HepG2 (cell line): ENCODE measurements around the gene PLS1. TPM values are rescaled to one million over a fixed set of nuclear protein-coding genes. Genes with fewer than 3 reads are reported as not detected.

Experiments used
- ATF7-NPFF ChIP-seq: sonication (generic); formaldehyde crosslinking; IDR thresholded peaks from 2 replicates; pipeline ENCODE4 v1.8.1; 2023; ENCODE audit warnings: mild to moderate bottlenecking, low read depth, missing genetic modification reagents, moderate library complexity
- BHLHE40 ChIP-seq: IDR thresholded peaks from 2 replicates; pipeline ENCODE4 v1.6.1; 2011; ENCODE audit warnings: low read length, improper control_type of control experiment
- BRCA1 ChIP-seq: sonication (generic); formaldehyde crosslinking; IDR thresholded peaks from 2 replicates; pipeline ENCODE4 v1.4.0; 2020; ENCODE audit warnings: missing genetic modification reagents
- CBFB ChIP-seq: sonication (generic); formaldehyde crosslinking; IDR thresholded peaks from 2 replicates; pipeline ENCODE4 v1.4.0; 2020; ENCODE audit warnings: missing genetic modification reagents
- KAT7 ChIP-seq: IDR thresholded peaks from 2 replicates; pipeline ENCODE4 v1.6.1; 2018; ENCODE audit warnings: borderline replicate concordance, missing compliant biosample characterization
- MXI1 ChIP-seq: IDR thresholded peaks from 3 replicates; pipeline ENCODE4 v1.6.1; 2012; ENCODE audit warnings: low read depth, low read length, inconsistent platforms, borderline replicate concordance
- SMAD3 ChIP-seq: sonication (generic); formaldehyde crosslinking; IDR thresholded peaks from 2 replicates; pipeline ENCODE4 v1.4.0; 2020; ENCODE audit warnings: missing genetic modification reagents
- SRSF9 ChIP-seq: fragments of 200-400 bp; formaldehyde crosslinking; IDR thresholded peaks from 2 replicates; pipeline ENCODE4 v1.6.1; 2018; ENCODE audit warnings: borderline replicate concordance, mild to moderate bottlenecking, low read depth, low read length; ENCODE audit not compliant: insufficient read depth, poor library complexity, severe bottlenecking
- ZBTB3 ChIP-seq: sonication (generic); formaldehyde crosslinking; IDR thresholded peaks from 2 replicates; pipeline ENCODE4 v1.4.0; 2020; ENCODE audit warnings: low read depth, mild to moderate bottlenecking, moderate library complexity, missing genetic modification reagents, borderline replicate concordance
- ZNF256 ChIP-seq: sonication (generic); formaldehyde crosslinking; conservative IDR thresholded peaks from 2 replicates; pipeline ENCODE4 v1.4.0; 2020; ENCODE audit warnings: missing genetic modification reagents
- ZNF496 ChIP-seq: sonication (generic); formaldehyde crosslinking; IDR thresholded peaks from 2 replicates; pipeline ENCODE4 v1.8.1; 2023; ENCODE audit warnings: mild to moderate bottlenecking, moderate library complexity, missing genetic modification reagents; ENCODE audit not compliant: insufficient replicate concordance
- polyA plus RNA-seq, 8 experiments: library from polyadenylated mRNA; depleted of rRNA in 3 of 8; stranded (reverse) in 7 of 8; unstranded in 1 of 8; fragments of >200 nt; fragmentation: Illumina TruSeq in 4 of 8; extraction: Trizol in 4 of 8; gene quantifications; 2 replicates each; pipeline versions ENCODE4 v1.2.1 to v1.2.3, GENCODE V29; 2011 to 2016; ENCODE audit warnings: low read depth in 4 of 8, missing spikeins in 1 of 8, mixed read lengths in 1 of 8; ENCODE audit not compliant: insufficient read depth in 1 of 8
- total RNA-seq, 5 experiments: library from RNA; depleted of rRNA; stranded (reverse); fragments of >200 nt; fragmentation: Illumina TruSeq; extraction: Trizol; gene quantifications; 2 replicates each; pipeline ENCODE4 v1.2.3, GENCODE V29; 2016; ENCODE audit warnings: low read depth in 1 of 5
- TF ChIP-seq, protein P1 (sequence below): sonication (generic); formaldehyde crosslinking; IDR thresholded peaks from 2 replicates; pipeline ENCODE4 v1.4.0; 2020; ENCODE audit warnings: missing genetic modification reagents
- TF ChIP-seq, protein P2 (sequence below): IDR thresholded peaks from 2 replicates; pipeline ENCODE4 v1.6.1; 2016; ENCODE audit warnings: mild to moderate bottlenecking
- TF ChIP-seq, protein P3 (sequence below), 2 experiments: sonication (generic) in 1 of 2; formaldehyde crosslinking in 1 of 2; IDR thresholded peaks; 2 replicates each; pipeline versions ENCODE4 v1.6.1 to v1.9.0; 2014 to 2022; ENCODE audit warnings: antibody characterized with exemption in 1 of 2, borderline replicate concordance in 1 of 2, inconsistent platforms in 1 of 2, low read depth in 1 of 2, missing genetic modification reagents in 1 of 2
- TF ChIP-seq, protein P4 (sequence below): sonication (generic); formaldehyde crosslinking; IDR thresholded peaks from 2 replicates; pipeline ENCODE4 v1.9.0; 2021; ENCODE audit warnings: missing genetic modification reagents, borderline replicate concordance
- TF ChIP-seq, protein P5 (sequence below): sonication (generic); formaldehyde crosslinking; IDR thresholded peaks from 2 replicates; pipeline ENCODE4 v1.4.0; 2020; ENCODE audit warnings: missing genetic modification reagents; ENCODE audit errors: not compliant biosample characterization

Gene PLS1
- total and polyA plus RNA-seq, 2 of the 13 experiments (the other 11 are each of a cell fraction or from before 2014, with no cell fraction given), result 11.2 to 21.1 TPM

DNA sequence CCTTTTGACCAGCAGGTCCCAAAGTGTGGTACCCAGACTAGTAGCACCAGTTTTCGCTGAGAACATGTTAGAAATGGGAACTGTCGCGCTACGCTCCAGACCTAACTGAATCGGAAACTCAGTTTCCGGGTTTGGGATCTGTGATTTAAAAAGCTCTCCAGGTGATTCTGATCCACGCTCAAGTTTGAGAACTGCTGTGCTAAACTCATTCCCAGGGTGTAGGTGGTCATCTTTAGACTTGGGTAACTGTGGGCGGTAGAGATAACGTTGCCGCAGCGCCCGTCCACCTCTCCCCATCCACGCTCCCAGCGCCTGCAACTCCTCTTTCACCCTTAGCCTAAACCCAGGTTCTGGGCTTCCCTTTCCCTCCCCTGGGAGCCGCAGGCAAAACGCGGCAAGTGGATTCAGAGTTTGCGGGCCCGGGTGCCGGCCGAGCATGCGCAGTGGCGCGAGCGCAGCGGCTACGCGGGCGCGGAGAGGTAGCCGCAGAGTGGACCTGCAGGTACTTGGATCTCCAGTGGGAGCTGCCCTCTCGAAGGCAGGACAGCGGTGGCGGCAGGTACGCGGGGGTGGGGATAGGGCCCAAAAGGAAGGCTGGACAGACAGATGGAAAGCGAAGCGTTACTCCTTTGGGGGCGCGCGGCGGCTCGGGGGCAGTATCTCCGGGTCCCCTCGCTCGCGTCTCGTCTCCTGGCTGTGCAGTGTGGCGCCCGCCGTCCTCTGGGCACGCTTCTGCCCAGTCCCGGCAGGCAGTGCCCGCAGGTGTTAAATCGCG, at the start of gene PLS1 (continued):
- TF ChIP-seq BHLHE40 (no peak; the same call in 1 of the 2 replicates), ZNF256 (CRISPR knock-in tag) (0 out of 2 replicates have a peak, but pooled peaks have one; percentile 23), KAT7 (CRISPR knock-in tag) (peak; percentile 90; the same call in 1 of the 2 replicates), CBFB (CRISPR knock-in tag) (peak; percentile 56; the same call in 1 of the 2 replicates), SRSF9 (no peak), BRCA1 (CRISPR knock-in tag) (no peak), MXI1 (no peak), ZNF496 (CRISPR knock-in tag) (no peak), SMAD3 (CRISPR knock-in tag) (peak; percentile 88), ZBTB3 (CRISPR knock-in tag) (no peak; the same call in 1 of the 2 replicates), ATF7-NPFF (CRISPR knock-in tag) (peak; percentile 92)
- TF ChIP-seq, protein P1, sequence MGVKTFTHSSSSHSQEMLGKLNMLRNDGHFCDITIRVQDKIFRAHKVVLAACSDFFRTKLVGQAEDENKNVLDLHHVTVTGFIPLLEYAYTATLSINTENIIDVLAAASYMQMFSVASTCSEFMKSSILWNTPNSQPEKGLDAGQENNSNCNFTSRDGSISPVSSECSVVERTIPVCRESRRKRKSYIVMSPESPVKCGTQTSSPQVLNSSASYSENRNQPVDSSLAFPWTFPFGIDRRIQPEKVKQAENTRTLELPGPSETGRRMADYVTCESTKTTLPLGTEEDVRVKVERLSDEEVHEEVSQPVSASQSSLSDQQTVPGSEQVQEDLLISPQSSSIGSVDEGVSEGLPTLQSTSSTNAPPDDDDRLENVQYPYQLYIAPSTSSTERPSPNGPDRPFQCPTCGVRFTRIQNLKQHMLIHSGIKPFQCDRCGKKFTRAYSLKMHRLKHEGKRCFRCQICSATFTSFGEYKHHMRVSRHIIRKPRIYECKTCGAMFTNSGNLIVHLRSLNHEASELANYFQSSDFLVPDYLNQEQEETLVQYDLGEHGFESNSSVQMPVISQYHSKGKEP, result no peak
- TF ChIP-seq, protein P2, sequence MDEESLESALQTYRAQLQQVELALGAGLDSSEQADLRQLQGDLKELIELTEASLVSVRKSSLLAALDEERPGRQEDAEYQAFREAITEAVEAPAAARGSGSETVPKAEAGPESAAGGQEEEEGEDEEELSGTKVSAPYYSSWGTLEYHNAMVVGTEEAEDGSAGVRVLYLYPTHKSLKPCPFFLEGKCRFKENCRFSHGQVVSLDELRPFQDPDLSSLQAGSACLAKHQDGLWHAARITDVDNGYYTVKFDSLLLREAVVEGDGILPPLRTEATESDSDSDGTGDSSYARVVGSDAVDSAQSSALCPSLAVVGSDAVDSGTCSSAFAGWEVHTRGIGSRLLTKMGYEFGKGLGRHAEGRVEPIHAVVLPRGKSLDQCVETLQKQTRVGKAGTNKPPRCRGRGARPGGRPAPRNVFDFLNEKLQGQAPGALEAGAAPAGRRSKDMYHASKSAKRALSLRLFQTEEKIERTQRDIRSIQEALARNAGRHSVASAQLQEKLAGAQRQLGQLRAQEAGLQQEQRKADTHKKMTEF (CRISPR knock-in tag), result peak; percentile 92
- TF ChIP-seq, protein P3, sequence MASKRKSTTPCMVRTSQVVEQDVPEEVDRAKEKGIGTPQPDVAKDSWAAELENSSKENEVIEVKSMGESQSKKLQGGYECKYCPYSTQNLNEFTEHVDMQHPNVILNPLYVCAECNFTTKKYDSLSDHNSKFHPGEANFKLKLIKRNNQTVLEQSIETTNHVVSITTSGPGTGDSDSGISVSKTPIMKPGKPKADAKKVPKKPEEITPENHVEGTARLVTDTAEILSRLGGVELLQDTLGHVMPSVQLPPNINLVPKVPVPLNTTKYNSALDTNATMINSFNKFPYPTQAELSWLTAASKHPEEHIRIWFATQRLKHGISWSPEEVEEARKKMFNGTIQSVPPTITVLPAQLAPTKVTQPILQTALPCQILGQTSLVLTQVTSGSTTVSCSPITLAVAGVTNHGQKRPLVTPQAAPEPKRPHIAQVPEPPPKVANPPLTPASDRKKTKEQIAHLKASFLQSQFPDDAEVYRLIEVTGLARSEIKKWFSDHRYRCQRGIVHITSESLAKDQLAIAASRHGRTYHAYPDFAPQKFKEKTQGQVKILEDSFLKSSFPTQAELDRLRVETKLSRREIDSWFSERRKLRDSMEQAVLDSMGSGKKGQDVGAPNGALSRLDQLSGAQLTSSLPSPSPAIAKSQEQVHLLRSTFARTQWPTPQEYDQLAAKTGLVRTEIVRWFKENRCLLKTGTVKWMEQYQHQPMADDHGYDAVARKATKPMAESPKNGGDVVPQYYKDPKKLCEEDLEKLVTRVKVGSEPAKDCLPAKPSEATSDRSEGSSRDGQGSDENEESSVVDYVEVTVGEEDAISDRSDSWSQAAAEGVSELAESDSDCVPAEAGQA (IDR thresholded peaks at IDR 0.05; ENCODE audit: low read depth), result 0 out of 2 replicates have a peak, but pooled peaks have one; percentile 44
- TF ChIP-seq, protein P3 (CRISPR knock-in tag; IDR thresholded peaks at IDR 0.05; ENCODE audit: borderline replicate concordance), result no peak
- TF ChIP-seq, protein P4, sequence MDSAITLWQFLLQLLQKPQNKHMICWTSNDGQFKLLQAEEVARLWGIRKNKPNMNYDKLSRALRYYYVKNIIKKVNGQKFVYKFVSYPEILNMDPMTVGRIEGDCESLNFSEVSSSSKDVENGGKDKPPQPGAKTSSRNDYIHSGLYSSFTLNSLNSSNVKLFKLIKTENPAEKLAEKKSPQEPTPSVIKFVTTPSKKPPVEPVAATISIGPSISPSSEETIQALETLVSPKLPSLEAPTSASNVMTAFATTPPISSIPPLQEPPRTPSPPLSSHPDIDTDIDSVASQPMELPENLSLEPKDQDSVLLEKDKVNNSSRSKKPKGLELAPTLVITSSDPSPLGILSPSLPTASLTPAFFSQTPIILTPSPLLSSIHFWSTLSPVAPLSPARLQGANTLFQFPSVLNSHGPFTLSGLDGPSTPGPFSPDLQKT (CRISPR knock-in tag), result no peak
- TF ChIP-seq, protein P5, sequence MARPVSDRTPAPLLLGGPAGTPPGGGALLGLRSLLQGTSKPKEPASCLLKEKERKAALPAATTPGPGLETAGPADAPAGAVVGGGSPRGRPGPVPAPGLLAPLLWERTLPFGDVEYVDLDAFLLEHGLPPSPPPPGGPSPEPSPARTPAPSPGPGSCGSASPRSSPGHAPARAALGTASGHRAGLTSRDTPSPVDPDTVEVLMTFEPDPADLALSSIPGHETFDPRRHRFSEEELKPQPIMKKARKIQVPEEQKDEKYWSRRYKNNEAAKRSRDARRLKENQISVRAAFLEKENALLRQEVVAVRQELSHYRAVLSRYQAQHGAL (CRISPR knock-in tag), result no peak
